MCF 10A (cell line): ENCODE results near the gene TNNT2. TPM values are rescaled to one million over a fixed set of nuclear protein-coding genes. Genes with fewer than 3 reads are reported as not detected.
A peak's percentile ranks its signal among the peaks of the same experiment; 100 is the strongest.

Experiments used
- BruUV-seq: library from RNA; stranded (reverse); fragments of 400-500 nt; replicated peaks from 2 replicates; lab custom pipeline; 2021; lab: Mats Ljungman, UMichigan
- CTCF ChIA-PET: fragments of 300-600 bp; sonication (Branson Sonifier 250); formaldehyde crosslinking; extraction: SDS; loops from one replicate; lab custom pipeline; 2021; ENCODE audit warnings: antibody characterized with exemption, inconsistent platforms; lab: Yijun Ruan, JAX
- POLR2A ChIA-PET: fragments of 300-600, 350-650 bp; sonication (Branson Sonifier 250); formaldehyde crosslinking; extraction: SDS; loops from one replicate; lab custom pipeline; 2020; ENCODE audit warnings: antibody characterized with exemption, inconsistent platforms; lab: Yijun Ruan, JAX
- DNase-seq: peaks from one replicate; pipeline ENCODE4 v3.0.0-alpha.2; 2018; ENCODE audit not compliant: unreplicated experiment
- H3K27ac Mint-ChIP-seq: one replicate; pipeline ENCODE4 v1.8.0; 2022; ENCODE audit warnings: mild to moderate bottlenecking, low read depth, mixed read lengths; ENCODE audit not compliant: unreplicated experiment
- H3K27me3 Mint-ChIP-seq: one replicate; pipeline ENCODE4 v1.8.0; 2022; ENCODE audit warnings: mixed read lengths; ENCODE audit not compliant: insufficient read depth, unreplicated experiment
- H3K36me3 Mint-ChIP-seq: one replicate; pipeline ENCODE4 v1.8.0; 2022; ENCODE audit warnings: mild to moderate bottlenecking, moderate library complexity, mixed read lengths; ENCODE audit not compliant: insufficient read depth, unreplicated experiment
- H3K4me1 Mint-ChIP-seq: one replicate; pipeline ENCODE4 v1.8.0; 2022; ENCODE audit warnings: mixed read lengths; ENCODE audit not compliant: insufficient read depth, unreplicated experiment
- H3K4me3 Mint-ChIP-seq: one replicate; pipeline ENCODE4 v1.8.0; 2022; ENCODE audit warnings: mild to moderate bottlenecking, moderate library complexity, mixed read lengths; ENCODE audit not compliant: unreplicated experiment
- H3K9me3 Mint-ChIP-seq: one replicate; pipeline ENCODE4 v1.8.0; 2022; ENCODE audit warnings: mixed read lengths; ENCODE audit not compliant: unreplicated experiment
- intact Hi-C: fragments of 100-400 bp; cut with micrococcal nuclease; formaldehyde crosslinking; loops from 2 replicates; pipeline ENCODE4 v1.14.1; 2022
- total RNA-seq: library from RNA; stranded (reverse); gene quantifications from 2 replicates; pipeline ENCODE4 v1.2.3, GENCODE V29; 2022
- TF ChIP-seq, protein P1 (sequence below): fragments of 200-600 bp; IDR thresholded peaks from one replicate; pipeline ENCODE4 v1.8.0; 2022; ENCODE audit warnings: antibody characterized with exemption, mild to moderate bottlenecking; ENCODE audit not compliant: unreplicated experiment

TNNT2 gene
- total RNA-seq, 1 experiment from 2014 or later = 0.37 TPM

DNA sequence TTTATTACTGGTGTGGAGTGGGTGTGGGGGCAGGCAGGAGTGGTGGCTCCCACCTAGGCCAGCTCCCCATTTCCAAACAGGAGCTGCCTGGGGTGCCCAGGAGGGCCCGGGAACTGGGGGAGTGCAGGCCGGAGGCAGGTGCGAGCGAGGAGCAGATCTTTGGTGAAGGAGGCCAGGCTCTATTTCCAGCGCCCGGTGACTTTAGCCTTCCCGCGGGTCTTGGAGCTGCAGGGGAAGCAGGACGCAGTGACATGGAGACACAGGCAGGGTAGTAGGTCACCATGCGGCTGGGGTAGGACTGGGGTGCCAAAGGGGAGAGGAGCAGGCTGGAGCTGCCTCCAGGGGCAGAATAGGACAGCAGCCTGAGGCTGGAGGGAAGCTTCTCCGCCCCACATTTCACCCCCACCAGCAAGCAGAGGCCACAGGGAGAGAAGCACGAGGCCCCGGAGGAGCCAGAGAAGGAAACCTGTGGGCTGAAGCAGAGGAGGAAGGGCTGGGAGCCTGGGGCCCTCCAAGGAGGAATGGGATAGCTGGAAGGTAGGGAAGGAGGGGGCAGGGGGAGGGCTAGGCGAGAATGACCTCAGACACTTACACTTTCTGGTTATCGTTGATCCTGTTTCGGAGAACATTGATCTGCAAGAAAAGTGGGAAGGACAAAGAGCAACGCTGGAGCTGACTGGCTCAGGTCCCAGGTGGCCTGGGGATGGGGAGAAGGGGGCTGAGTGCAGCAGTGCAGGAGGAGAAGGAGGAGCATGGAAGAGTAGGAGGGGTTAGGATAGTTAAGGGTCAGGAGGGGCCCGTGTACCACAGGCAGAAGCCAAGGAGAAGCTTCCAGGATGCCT, 18.2 kb downstream of the TNNT2 start:
- peaks cover 40% of the 10 kb centered on the region for H3K4me1 Mint-ChIP-seq
- no peaks in the 10 kb centered on the region for H3K27me3 Mint-ChIP-seq
- DNase-seq = no peak
- H3K27ac Mint-ChIP-seq = no peak overlapping the region
- intact Hi-C loops = no loop called here
- TF ChIP-seq, protein P1, sequence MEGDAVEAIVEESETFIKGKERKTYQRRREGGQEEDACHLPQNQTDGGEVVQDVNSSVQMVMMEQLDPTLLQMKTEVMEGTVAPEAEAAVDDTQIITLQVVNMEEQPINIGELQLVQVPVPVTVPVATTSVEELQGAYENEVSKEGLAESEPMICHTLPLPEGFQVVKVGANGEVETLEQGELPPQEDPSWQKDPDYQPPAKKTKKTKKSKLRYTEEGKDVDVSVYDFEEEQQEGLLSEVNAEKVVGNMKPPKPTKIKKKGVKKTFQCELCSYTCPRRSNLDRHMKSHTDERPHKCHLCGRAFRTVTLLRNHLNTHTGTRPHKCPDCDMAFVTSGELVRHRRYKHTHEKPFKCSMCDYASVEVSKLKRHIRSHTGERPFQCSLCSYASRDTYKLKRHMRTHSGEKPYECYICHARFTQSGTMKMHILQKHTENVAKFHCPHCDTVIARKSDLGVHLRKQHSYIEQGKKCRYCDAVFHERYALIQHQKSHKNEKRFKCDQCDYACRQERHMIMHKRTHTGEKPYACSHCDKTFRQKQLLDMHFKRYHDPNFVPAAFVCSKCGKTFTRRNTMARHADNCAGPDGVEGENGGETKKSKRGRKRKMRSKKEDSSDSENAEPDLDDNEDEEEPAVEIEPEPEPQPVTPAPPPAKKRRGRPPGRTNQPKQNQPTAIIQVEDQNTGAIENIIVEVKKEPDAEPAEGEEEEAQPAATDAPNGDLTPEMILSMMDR = no peak
- H3K36me3 Mint-ChIP-seq = no peaks in the 10 kb centered on the region
- no peak overlapping the region for H3K4me3 Mint-ChIP-seq
- CTCF ChIA-PET = interaction anchor here (0.6 to 15.6 kb wide), 30 partner anchors 11 to 387 kb away, joined by 3 to 550 read pairs (median 6); partner anchors contain the start of gene TMEM9
- POLR2A ChIA-PET = interaction anchor here (0.5 to 11.7 kb wide), 17 partner anchors 8 to 181 kb away, joined by 3 to 159 read pairs (median 4); no protein-coding TSS in a partner anchor
- no peaks in the 10 kb centered on the region for H3K9me3 Mint-ChIP-seq
- BruUV-seq = no TSS peak

DNA sequence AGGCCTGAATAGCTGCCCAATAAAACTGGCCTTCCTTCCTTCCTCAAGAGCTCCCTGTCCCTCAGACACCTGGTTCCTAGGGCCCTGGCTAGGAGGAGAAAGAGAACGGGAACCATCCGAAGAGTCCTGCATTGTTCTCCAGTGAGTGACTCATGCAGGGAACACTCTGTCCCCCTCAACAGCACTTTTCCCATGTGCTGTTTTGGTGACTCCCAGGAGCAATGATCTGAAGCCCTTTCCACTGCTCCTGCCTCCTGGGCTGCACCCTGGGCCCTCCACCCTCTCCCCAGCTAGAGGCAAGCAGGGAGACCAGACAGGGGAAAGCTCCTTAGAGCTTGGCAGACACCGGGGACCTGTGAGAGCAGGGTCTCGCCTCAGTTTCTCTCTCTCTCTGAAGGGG, 18.9 kb downstream of the TNNT2 start:
- H3K4me3 Mint-ChIP-seq = no peak overlapping the region
- peak; percentile 69 for DNase-seq
- H3K27ac Mint-ChIP-seq = peak overlapping the region; percentile 47
- CTCF ChIA-PET = interaction anchor here (0.6 to 15.6 kb wide), 25 partner anchors 12 to 386 kb away, joined by 3 to 550 read pairs (median 6); partner anchors contain the start of gene TMEM9
- peaks cover 47% of the 10 kb centered on the region for H3K4me1 Mint-ChIP-seq
- no peaks in the 10 kb centered on the region for H3K36me3 Mint-ChIP-seq
- TF ChIP-seq, protein P1 = no peak
- POLR2A ChIA-PET = interaction anchor here (0.7 to 11.7 kb wide), 15 partner anchors 9 to 180 kb away, joined by 3 to 159 read pairs (median 6); no protein-coding TSS in a partner anchor
- intact Hi-C loops = no loop called here
- no peaks in the 10 kb centered on the region for H3K27me3 Mint-ChIP-seq
- H3K9me3 Mint-ChIP-seq = no peaks in the 10 kb centered on the region
- no TSS peak for BruUV-seq

DNA sequence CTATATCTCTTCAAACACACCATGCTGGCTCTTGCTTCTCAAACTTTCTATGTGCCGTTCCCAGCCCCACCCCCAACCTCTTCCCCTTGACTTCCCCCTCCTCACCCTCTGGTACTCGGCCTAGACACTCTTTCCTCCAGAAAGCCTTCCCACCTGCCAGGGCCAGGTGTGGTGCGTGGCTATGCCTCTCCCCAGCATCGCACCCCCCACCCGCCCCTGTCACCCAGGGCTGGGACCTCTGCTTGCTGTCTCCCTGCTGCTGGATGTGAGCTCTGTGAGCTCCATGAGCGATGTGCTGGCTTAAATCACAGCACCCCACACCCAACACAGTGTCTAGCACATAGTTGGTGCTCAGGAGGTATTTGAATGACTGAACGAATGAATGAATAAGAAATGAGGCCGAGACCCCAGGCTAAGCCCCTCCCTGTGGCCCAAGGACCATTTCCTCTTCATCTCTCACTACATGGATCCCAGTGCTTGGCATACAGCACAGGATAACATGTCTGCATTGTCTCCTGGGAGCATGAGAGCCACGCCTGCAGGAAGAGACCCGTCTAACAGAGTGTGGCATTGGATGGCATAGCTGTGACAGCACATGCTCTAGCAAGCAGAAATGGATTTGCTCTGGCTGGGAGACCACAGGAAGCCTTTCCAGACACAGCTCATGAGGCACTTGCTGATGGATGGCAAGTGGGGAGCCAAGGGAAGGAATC, 19.7 kb downstream of the TNNT2 start:
- ChIA-PET CTCF (interaction anchor here (0.7 to 15.6 kb wide), 18 partner anchors 11 to 478 kb away, joined by 3 to 550 read pairs (median 6); partner anchors contain the start of gene TMEM9), POLR2A (interaction anchor here (0.6 to 11.7 kb wide), 10 partner anchors 9 to 104 kb away, joined by 3 to 159 read pairs (median 13); no protein-coding TSS in a partner anchor)
- H3K9me3 Mint-ChIP-seq = no peaks in the 10 kb centered on the region
- no peak overlapping the region for H3K4me3 Mint-ChIP-seq
- H3K4me1 Mint-ChIP-seq = peaks cover 55% of the 10 kb centered on the region
- TF ChIP-seq, protein P1 = no peak
- DNase-seq = no peak
- no peaks in the 10 kb centered on the region for H3K36me3 Mint-ChIP-seq
- intact Hi-C loops = no loop called here
- H3K27me3 Mint-ChIP-seq = no peaks in the 10 kb centered on the region
- H3K27ac Mint-ChIP-seq = peak overlapping the region; percentile 47
- BruUV-seq = no TSS peak
